ENCODE data around the gene USP6.
"Not testable (repeated sequence)": the region's sequence is repeated elsewhere in the genome, so short reads cannot be mapped to it uniquely, and the experiment has no call there.

The USP6 gene

GRCh38 chr17:5135726-5136579 lies 20.1 kb downstream of the USP6 start:
- no peak for DNase-seq (ENCODE audit: low spot score)

- not testable (repeated sequence) for DNase-seq (ENCODE audit: low spot score)
Observed at GRCh38 chr17:5136580-5137412, 21.0 kb downstream of the USP6 start.

- not testable (repeated sequence) for DNase-seq (ENCODE audit: low spot score)
Observed at GRCh38 chr17:5137511-5138197, 21.8 kb downstream of the USP6 start.

GRCh38 chr17:5138198-5138544 lies 22.3 kb downstream of the USP6 start:
- not testable (repeated sequence) for DNase-seq (ENCODE audit: low spot score)

GRCh38 chr17:5138616-5139457 lies 23.0 kb downstream of the USP6 start:
- no peak for DNase-seq (ENCODE audit: low spot score)

GRCh38 chr17:5139458-5139732 lies 23.6 kb downstream of the USP6 start:
- DNase-seq (ENCODE audit: low spot score), result no peak

- DNase-seq (ENCODE audit: low spot score), result not testable (repeated sequence)
Observed at GRCh38 chr17:5142877-5143276, 27.0 kb downstream of the USP6 start.

GRCh38 chr17:5146122-5146521 lies 30.3 kb downstream of the USP6 start:
- DNase-seq (ENCODE audit: low spot score), result not testable (repeated sequence)

GRCh38 chr17:5160702-5161101 lies 44.9 kb downstream of the USP6 start:
- not testable (repeated sequence) for DNase-seq (ENCODE audit: low spot score)

GRCh38 chr17:5161793-5162192 lies 46.0 kb downstream of the USP6 start:
- DNase-seq (ENCODE audit: low spot score), result not testable (repeated sequence)

- peak; percentile 4 for DNase-seq (ENCODE audit: low spot score)
Observed at GRCh38 chr17:5164436-5164835, 48.6 kb downstream of the USP6 start.

- DNase-seq (ENCODE audit: low spot score), result peak; percentile 11
Observed at GRCh38 chr17:5165791-5166564, 50.1 kb downstream of the USP6 start.

GRCh38 chr17:5175027-5175426 lies 59.2 kb downstream of the USP6 start:
- DNase-seq (ENCODE audit: low spot score), result not testable (repeated sequence)

- no peak for DNase-seq (ENCODE audit: low spot score)
Observed at GRCh38 chr17:5179003-5179402, 63.2 kb downstream of the USP6 start.

GRCh38 chr17:5181509-5182305 lies 65.9 kb downstream of the USP6 start:
- no peak for DNase-seq (ENCODE audit: low spot score)

GRCh38 chr17:5182597-5183409 lies 67.0 kb downstream of the USP6 start:
- DNase-seq (ENCODE audit: low spot score), result no peak

- no peak for DNase-seq (ENCODE audit: low spot score)
Observed at GRCh38 chr17:5183410-5183793, 67.6 kb downstream of the USP6 start.

- no peak for DNase-seq (ENCODE audit: low spot score)
Observed at GRCh38 chr17:5184288-5184687, 68.5 kb downstream of the USP6 start.
